SW 1271 (cell line): ENCODE data around the gene TIMM10B.

Source experiments
- DNase-seq, 2 experiments: peaks; one replicate each; lab custom pipeline; 2025; lab: John Stamatoyannopoulos, UW

Gene TIMM10B

GRCh38 chr11:6481012-6481923 is at the start of gene TIMM10B, which contains the start of gene ARFIP2:
TSS of gene TIMM10B (plus strand) at chr11:6481501. CDS start at chr11:6481517, 16 bp downstream.
TSS of gene ARFIP2 (minus strand) at chr11:6481331. CDS start at chr11:6480421, 910 bp downstream.
- DNase-seq = peak; percentile 89 to 95

GRCh38 chr11:6431861-6432260 is 49.4 kb upstream of the TIMM10B start:
- peak in 1 of 2 experiments; percentile 24 for DNase-seq

- no peak for DNase-seq
Observed at GRCh38 chr11:6433998-6434660, 47.2 kb upstream of the TIMM10B start.

- no peak for DNase-seq
Observed at GRCh38 chr11:6437423-6437822, 43.9 kb upstream of the TIMM10B start.

GRCh38 chr11:6437993-6438392 is 43.3 kb upstream of the TIMM10B start:
- no peak for DNase-seq

- DNase-seq = peak in 1 of 2 experiments; percentile 37
Observed at GRCh38 chr11:6438979-6439571, 42.2 kb upstream of the TIMM10B start.

GRCh38 chr11:6440906-6441358 is 40.4 kb upstream of the TIMM10B start, which contains the start of gene HPX:
TSS of gene HPX (minus strand) at chr11:6440987. CDS start at chr11:6440963, 24 bp downstream.
- no peak for DNase-seq

- no peak for DNase-seq
Observed at GRCh38 chr11:6442441-6442840, 38.9 kb upstream of the TIMM10B start.

GRCh38 chr11:6443269-6444003 is 37.9 kb upstream of the TIMM10B start:
- peak in 1 of 2 experiments; percentile 18 for DNase-seq

GRCh38 chr11:6448574-6448973 is 32.7 kb upstream of the TIMM10B start:
- DNase-seq = no peak

- no peak for DNase-seq
Observed at GRCh38 chr11:6452219-6452618, 29.1 kb upstream of the TIMM10B start.

GRCh38 chr11:6453152-6453551 is 28.1 kb upstream of the TIMM10B start:
- DNase-seq = no peak

- no peak for DNase-seq
Observed at GRCh38 chr11:6455070-6455469, 26.2 kb upstream of the TIMM10B start.

GRCh38 chr11:6456361-6457073 is 24.8 kb upstream of the TIMM10B start:
- DNase-seq = no peak

GRCh38 chr11:6457581-6458320 is 23.6 kb upstream of the TIMM10B start:
- DNase-seq = no peak

- DNase-seq = no peak
Observed at GRCh38 chr11:6458352-6459098, 22.8 kb upstream of the TIMM10B start.

- no peak for DNase-seq
Observed at GRCh38 chr11:6459099-6459450, 22.2 kb upstream of the TIMM10B start.

- DNase-seq = peak; percentile 12 to 22
Observed at GRCh38 chr11:6468712-6469495, 12.4 kb upstream of the TIMM10B start.

- no peak for DNase-seq
Observed at GRCh38 chr11:6469599-6469998, 11.7 kb upstream of the TIMM10B start.
